HepG2 (cell line): ENCODE data around the gene OR51E1. TPM values are rescaled to one million over a fixed set of nuclear protein-coding genes. Genes with fewer than 3 reads are reported as not detected.

Experiments used
- ATAC-seq: fragments of 200-7000 bp; cut with Tn5 transposase; 3 replicates; pipeline ENCODE4 v1.9.1; 2020; ENCODE audit warnings: mild to moderate bottlenecking, moderate library complexity
- BruUV-seq: library from RNA; stranded (reverse); fragments of 400-500 nt; replicated peaks from 2 replicates; lab custom pipeline; 2021; lab: Mats Ljungman, UMichigan
- CTCF ChIA-PET: fragments of 300-600 bp; formaldehyde crosslinking; extraction: SDS; loops from one replicate; lab custom pipeline; 2021; ENCODE audit warnings: low total read pairs, inconsistent platforms, low intra/inter-chr PET ratio; lab: Yijun Ruan, JAX
- POLR2A ChIA-PET: fragments of 350-600 bp; sonication (Branson Sonifier 250); formaldehyde crosslinking; loops from one replicate; lab custom pipeline; 2020; ENCODE audit warnings: antibody characterized with exemption, inconsistent platforms; lab: Yijun Ruan, JAX
- DNase-seq: peaks from one replicate; pipeline ENCODE4 v3.0.0-alpha.2; 2015; ENCODE audit warnings: low spot score
- FAIRE-seq: peaks from 3 replicates; lab custom pipeline; 2011; peaks lifted over from hg19 to GRCh38; lab: Jason Lieb, UNC
- H2AFZ ChIP-seq: one replicate; pipeline ENCODE4 v1.6.1; 2011; ENCODE audit warnings: low read length, inconsistent platforms
- H3K27ac ChIP-seq: fragments of 300-600 bp; 3 replicates; pipeline ENCODE4 v1.8.0; 2011; ENCODE audit warnings: mixed run types, mild to moderate bottlenecking, mixed read lengths, low read length, inconsistent platforms; ENCODE audit not compliant: insufficient read depth; ENCODE audit errors: extremely low read length
- H3K27me3 ChIP-seq, 2 experiments: fragments of 200-600 bp in 1 of 2; 2 replicates in 1 of 2; 3 replicates in 1 of 2; pipeline versions ENCODE4 v1.6.0 to v1.8.0; 2011; ENCODE audit warnings: low read length in 2 of 2, mild to moderate bottlenecking in 2 of 2, moderate library complexity in 2 of 2, inconsistent platforms in 1 of 2; ENCODE audit not compliant: insufficient read depth in 2 of 2, control insufficient read depth in 1 of 2
- H3K36me3 ChIP-seq, 2 experiments: fragments of 200-600 bp in 1 of 2; replicated peaks in 1 of 2; 2 replicates in 1 of 2; 3 replicates in 1 of 2; pipeline versions ENCODE4 v1.5.1 to v1.8.0; 2011; ENCODE audit warnings: low read length in 2 of 2, inconsistent platforms in 1 of 2; ENCODE audit not compliant: insufficient read depth in 2 of 2, control insufficient read depth in 1 of 2
- H3K4me1 ChIP-seq: 2 replicates; pipeline ENCODE4 v1.5.1; 2012; ENCODE audit warnings: low read length, inconsistent platforms; ENCODE audit not compliant: insufficient read depth
- H3K4me2 ChIP-seq: 2 replicates; pipeline ENCODE4 v1.6.0; 2011; ENCODE audit warnings: low read depth, low read length, inconsistent platforms
- H3K4me3 ChIP-seq, 3 experiments: fragments of 200-600 bp in 1 of 3; sonication (generic), shearing (Covaris generic) in 1 of 3; replicated peaks in 1 of 3; 2 replicates each; pipeline ENCODE4 v1.5.1; 2011 to 2016; ENCODE audit warnings: low read length in 3 of 3, inconsistent platforms in 2 of 3, low read depth in 2 of 3, mild to moderate bottlenecking in 2 of 3, control low read depth in 1 of 3, mixed read lengths in 1 of 3; ENCODE audit not compliant: insufficient read depth in 1 of 3
- H3K79me2 ChIP-seq: one replicate; pipeline ENCODE4 v1.6.1; 2011; ENCODE audit warnings: low read length, inconsistent platforms; ENCODE audit not compliant: insufficient read depth
- H3K9ac ChIP-seq: 2 replicates; pipeline ENCODE4 v1.6.0; 2011; ENCODE audit warnings: mild to moderate bottlenecking, low read depth, low read length, inconsistent platforms; ENCODE audit not compliant: insufficient read depth
- H3K9me3 ChIP-seq: 2 replicates; pipeline ENCODE4 v1.5.1; 2012; ENCODE audit warnings: mild to moderate bottlenecking, low read length
- H4K20me1 ChIP-seq: 2 replicates; pipeline ENCODE4 v1.6.0; 2011; ENCODE audit warnings: inconsistent platforms, mild to moderate bottlenecking, low read length, moderate library complexity; ENCODE audit not compliant: insufficient read depth
- NR2F1 ChIP-seq, 2 experiments: fragments of 450-650 bp in 1 of 2; formaldehyde crosslinking in 1 of 2; IDR thresholded peaks; 2 replicates each; pipeline versions ENCODE4 v1.5.0 to v1.6.1; 2016 to 2020; ENCODE audit warnings: mild to moderate bottlenecking in 1 of 2, missing compliant biosample characterization in 1 of 2, missing genetic modification reagents in 1 of 2, moderate library complexity in 1 of 2
- ZNF274 ChIP-seq: sonication (generic); formaldehyde crosslinking; IDR thresholded peaks from 2 replicates; pipeline ENCODE4 v1.5.1; 2020; ENCODE audit warnings: mild to moderate bottlenecking, missing genetic modification reagents
- ZNF75D ChIP-seq: sonication (generic); formaldehyde crosslinking; IDR thresholded peaks from 2 replicates; pipeline ENCODE4 v1.8.1; 2023; ENCODE audit warnings: missing genetic modification reagents, mild to moderate bottlenecking, borderline replicate concordance
- ZNF841 ChIP-seq: sonication (generic); formaldehyde crosslinking; IDR thresholded peaks from 2 replicates; pipeline ENCODE4 v1.8.1; 2023; ENCODE audit warnings: missing genetic modification reagents, borderline replicate concordance
- ZNF891 ChIP-seq: sonication (generic); formaldehyde crosslinking; IDR thresholded peaks from 2 replicates; pipeline ENCODE4 v1.5.0; 2020; ENCODE audit warnings: mild to moderate bottlenecking, missing genetic modification reagents
- WGBS: methylation state at CpG from one replicate; pipeline ENCODE4 v1.1.6; 2017; ENCODE audit warnings: low lambda C conversion rate; 5-methylcytosine and 5-hydroxymethylcytosine counted together
- in situ Hi-C: cut with HindIII; loops from 2 replicates; pipeline ENCODE4 v1.10.0; 2017; ENCODE audit warnings: low pct_unique_long_range_greater_than_20kb; ENCODE audit not compliant: extremely low pct_ligation_motif_present
- intact Hi-C: fragments of 100-400 bp; cut with micrococcal nuclease; formaldehyde crosslinking; loops from one replicate; pipeline ENCODE4 v1.10.0; 2022; ENCODE audit not compliant: unreplicated experiment
- polyA plus RNA-seq, 8 experiments: library from polyadenylated mRNA; depleted of rRNA in 3 of 8; stranded (reverse) in 7 of 8; unstranded in 1 of 8; fragments of >200 nt; fragmentation: Illumina TruSeq in 4 of 8; extraction: Trizol in 4 of 8; gene quantifications; 2 replicates each; pipeline versions ENCODE4 v1.2.1 to v1.2.3, GENCODE V29; 2011 to 2016; ENCODE audit warnings: low read depth in 4 of 8, missing spikeins in 1 of 8, mixed read lengths in 1 of 8; ENCODE audit not compliant: insufficient read depth in 1 of 8
- total RNA-seq, 5 experiments: library from RNA; depleted of rRNA; stranded (reverse); fragments of >200 nt; fragmentation: Illumina TruSeq; extraction: Trizol; gene quantifications; 2 replicates each; pipeline ENCODE4 v1.2.3, GENCODE V29; 2016; ENCODE audit warnings: low read depth in 1 of 5
- TF ChIP-seq, protein P1 (sequence below): sonication (generic); formaldehyde crosslinking; IDR thresholded peaks from 2 replicates; pipeline ENCODE4 v1.4.0; 2020; ENCODE audit warnings: missing genetic modification reagents
- TF ChIP-seq, protein P2 (sequence below): IDR thresholded peaks from 2 replicates; pipeline ENCODE4 v1.6.1; 2016; ENCODE audit warnings: low read depth, borderline replicate concordance
- TF ChIP-seq, protein P3 (sequence below): sonication (generic); formaldehyde crosslinking; IDR thresholded peaks from 2 replicates; pipeline ENCODE4 v1.4.0; 2020; ENCODE audit warnings: mild to moderate bottlenecking, low read depth, missing genetic modification reagents
- TF ChIP-seq, protein P4 (sequence below): sonication (generic); formaldehyde crosslinking; IDR thresholded peaks from 2 replicates; pipeline ENCODE4 v1.8.1; 2023; ENCODE audit warnings: mild to moderate bottlenecking, missing genetic modification reagents
- TF ChIP-seq, protein P5 (sequence below): sonication (generic); formaldehyde crosslinking; IDR thresholded peaks from 2 replicates; pipeline ENCODE4 v1.5.0; 2020; ENCODE audit warnings: missing genetic modification reagents, mild to moderate bottlenecking, borderline replicate concordance

Gene OR51E1
- total and polyA plus RNA-seq, 2 of the 13 experiments (the other 11 are each of a cell fraction or from before 2014, with no cell fraction given), result not detected

DNA sequence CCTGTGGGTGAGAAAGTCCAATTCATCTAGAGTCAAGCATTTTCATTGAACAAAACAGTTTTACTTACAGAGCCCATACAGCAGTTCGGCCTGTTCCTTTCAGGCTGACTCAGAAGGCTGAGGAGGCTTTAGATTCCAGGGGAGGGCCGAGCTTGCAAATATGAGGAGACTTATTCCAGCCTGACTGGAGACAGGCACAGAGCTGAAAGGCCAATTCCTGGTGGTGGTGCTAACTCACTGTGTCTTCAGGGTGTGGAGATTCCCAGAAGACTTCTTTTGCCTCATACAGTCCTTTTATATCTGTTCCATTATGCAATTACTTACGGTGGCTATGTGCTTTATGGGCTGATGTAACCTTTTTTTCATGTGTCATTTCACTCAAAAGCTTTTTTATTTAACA, 53.8 kb downstream of the OR51E1 start, which contains the start of gene OR51E2 (continued):
- TF ChIP-seq, protein P1, sequence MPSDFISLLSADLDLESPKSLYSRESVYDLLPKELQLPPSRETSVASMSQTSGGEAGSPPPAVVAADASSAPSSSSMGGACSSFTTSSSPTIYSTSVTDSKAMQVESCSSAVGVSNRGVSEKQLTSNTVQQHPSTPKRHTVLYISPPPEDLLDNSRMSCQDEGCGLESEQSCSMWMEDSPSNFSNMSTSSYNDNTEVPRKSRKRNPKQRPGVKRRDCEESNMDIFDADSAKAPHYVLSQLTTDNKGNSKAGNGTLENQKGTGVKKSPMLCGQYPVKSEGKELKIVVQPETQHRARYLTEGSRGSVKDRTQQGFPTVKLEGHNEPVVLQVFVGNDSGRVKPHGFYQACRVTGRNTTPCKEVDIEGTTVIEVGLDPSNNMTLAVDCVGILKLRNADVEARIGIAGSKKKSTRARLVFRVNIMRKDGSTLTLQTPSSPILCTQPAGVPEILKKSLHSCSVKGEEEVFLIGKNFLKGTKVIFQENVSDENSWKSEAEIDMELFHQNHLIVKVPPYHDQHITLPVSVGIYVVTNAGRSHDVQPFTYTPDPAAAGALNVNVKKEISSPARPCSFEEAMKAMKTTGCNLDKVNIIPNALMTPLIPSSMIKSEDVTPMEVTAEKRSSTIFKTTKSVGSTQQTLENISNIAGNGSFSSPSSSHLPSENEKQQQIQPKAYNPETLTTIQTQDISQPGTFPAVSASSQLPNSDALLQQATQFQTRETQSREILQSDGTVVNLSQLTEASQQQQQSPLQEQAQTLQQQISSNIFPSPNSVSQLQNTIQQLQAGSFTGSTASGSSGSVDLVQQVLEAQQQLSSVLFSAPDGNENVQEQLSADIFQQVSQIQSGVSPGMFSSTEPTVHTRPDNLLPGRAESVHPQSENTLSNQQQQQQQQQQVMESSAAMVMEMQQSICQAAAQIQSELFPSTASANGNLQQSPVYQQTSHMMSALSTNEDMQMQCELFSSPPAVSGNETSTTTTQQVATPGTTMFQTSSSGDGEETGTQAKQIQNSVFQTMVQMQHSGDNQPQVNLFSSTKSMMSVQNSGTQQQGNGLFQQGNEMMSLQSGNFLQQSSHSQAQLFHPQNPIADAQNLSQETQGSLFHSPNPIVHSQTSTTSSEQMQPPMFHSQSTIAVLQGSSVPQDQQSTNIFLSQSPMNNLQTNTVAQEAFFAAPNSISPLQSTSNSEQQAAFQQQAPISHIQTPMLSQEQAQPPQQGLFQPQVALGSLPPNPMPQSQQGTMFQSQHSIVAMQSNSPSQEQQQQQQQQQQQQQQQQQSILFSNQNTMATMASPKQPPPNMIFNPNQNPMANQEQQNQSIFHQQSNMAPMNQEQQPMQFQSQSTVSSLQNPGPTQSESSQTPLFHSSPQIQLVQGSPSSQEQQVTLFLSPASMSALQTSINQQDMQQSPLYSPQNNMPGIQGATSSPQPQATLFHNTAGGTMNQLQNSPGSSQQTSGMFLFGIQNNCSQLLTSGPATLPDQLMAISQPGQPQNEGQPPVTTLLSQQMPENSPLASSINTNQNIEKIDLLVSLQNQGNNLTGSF (CRISPR knock-in tag), result no peak
- TF ChIP-seq ZNF75D (CRISPR knock-in tag), result no peak
- TF ChIP-seq NR2F1 (CRISPR knock-in tag; IDR thresholded peaks at IDR 0.05), result no peak
- TF ChIP-seq, protein P2, sequence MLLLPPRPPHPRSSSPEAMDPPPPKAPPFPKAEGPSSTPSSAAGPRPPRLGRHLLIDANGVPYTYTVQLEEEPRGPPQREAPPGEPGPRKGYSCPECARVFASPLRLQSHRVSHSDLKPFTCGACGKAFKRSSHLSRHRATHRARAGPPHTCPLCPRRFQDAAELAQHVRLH, result no peak
- no peak for TF ChIP-seq ZNF274

DNA sequence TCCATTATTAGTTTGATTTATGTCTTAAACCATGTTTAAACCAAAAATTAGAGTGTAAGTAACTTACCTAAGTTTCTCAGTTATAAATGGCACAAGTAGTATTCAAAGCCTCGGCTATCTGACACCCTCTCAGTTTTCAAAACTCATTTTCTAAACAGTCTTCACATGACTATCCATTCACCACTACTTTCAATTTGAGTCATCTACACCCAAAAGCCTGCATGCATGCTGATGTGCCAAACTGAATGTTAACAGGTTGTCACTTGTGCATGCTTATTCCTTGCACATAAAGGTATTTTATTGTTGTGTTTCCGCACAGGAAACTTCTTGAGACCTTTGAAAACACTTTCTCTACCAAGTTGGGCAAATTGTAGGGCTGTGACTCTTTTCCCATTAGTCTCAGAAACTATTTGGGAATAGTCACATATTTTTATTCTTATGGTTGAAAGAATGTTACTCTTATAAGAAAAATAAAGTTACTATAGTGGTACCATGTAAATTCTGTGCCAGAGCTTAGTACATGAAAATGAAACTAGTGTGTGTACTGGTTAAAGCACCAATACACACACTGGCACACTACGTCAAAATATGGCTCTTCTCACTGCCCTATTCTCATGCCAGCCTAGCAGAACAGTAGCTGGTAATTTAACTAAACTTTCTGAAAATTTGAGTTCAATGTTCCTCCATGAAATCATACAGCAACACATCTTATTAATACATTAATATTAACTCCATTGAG, 56.1 kb downstream of the OR51E1 start:
- no peak for FAIRE-seq
- no peaks in the 10 kb centered on the region for H3K9me3 ChIP-seq
- no peak for DNase-seq
- WGBS, result 1% methylated on average over 3 of the region's 3 CpGs
- POLR2A ChIA-PET, result no interaction called here
- no peak for ATAC-seq
- no peaks in the 10 kb centered on the region for H3K36me3 ChIP-seq
- no peak overlapping the region for H3K4me2 ChIP-seq
- no peaks in the 10 kb centered on the region for H3K4me1 ChIP-seq
- in situ Hi-C loops (no loop called here), intact Hi-C loops (no loop called here)
- no peak overlapping the region for H3K9ac ChIP-seq
- H3K4me3 ChIP-seq, result no peak overlapping the region
- H3K79me2 ChIP-seq, result no peaks in the 10 kb centered on the region
- CTCF ChIA-PET, result no interaction called here
- peaks cover 0 to 4% of the 10 kb centered on the region in 2 experiments; a peak in 1 of 5 replicates for H3K27me3 ChIP-seq
- H3K27ac ChIP-seq, result no peak overlapping the region
- H4K20me1 ChIP-seq, result no peaks in the 10 kb centered on the region
- BruUV-seq, result no TSS peak
- H2AFZ ChIP-seq, result no peak overlapping the region
- TF ChIP-seq ZNF891 (CRISPR knock-in tag) (no peak), ZNF841 (CRISPR knock-in tag) (no peak)
- TF ChIP-seq, protein P3, sequence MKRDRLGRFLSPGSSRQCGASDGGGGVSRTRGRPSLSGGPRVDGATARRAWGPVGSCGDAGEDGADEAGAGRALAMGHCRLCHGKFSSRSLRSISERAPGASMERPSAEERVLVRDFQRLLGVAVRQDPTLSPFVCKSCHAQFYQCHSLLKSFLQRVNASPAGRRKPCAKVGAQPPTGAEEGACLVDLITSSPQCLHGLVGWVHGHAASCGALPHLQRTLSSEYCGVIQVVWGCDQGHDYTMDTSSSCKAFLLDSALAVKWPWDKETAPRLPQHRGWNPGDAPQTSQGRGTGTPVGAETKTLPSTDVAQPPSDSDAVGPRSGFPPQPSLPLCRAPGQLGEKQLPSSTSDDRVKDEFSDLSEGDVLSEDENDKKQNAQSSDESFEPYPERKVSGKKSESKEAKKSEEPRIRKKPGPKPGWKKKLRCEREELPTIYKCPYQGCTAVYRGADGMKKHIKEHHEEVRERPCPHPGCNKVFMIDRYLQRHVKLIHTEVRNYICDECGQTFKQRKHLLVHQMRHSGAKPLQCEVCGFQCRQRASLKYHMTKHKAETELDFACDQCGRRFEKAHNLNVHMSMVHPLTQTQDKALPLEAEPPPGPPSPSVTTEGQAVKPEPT (CRISPR knock-in tag), result no peak
- TF ChIP-seq, protein P4, sequence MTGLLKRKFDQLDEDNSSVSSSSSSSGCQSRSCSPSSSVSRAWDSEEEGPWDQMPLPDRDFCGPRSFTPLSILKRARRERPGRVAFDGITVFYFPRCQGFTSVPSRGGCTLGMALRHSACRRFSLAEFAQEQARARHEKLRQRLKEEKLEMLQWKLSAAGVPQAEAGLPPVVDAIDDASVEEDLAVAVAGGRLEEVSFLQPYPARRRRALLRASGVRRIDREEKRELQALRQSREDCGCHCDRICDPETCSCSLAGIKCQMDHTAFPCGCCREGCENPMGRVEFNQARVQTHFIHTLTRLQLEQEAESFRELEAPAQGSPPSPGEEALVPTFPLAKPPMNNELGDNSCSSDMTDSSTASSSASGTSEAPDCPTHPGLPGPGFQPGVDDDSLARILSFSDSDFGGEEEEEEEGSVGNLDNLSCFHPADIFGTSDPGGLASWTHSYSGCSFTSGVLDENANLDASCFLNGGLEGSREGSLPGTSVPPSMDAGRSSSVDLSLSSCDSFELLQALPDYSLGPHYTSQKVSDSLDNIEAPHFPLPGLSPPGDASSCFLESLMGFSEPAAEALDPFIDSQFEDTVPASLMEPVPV, result no peak
- TF ChIP-seq, protein P5, sequence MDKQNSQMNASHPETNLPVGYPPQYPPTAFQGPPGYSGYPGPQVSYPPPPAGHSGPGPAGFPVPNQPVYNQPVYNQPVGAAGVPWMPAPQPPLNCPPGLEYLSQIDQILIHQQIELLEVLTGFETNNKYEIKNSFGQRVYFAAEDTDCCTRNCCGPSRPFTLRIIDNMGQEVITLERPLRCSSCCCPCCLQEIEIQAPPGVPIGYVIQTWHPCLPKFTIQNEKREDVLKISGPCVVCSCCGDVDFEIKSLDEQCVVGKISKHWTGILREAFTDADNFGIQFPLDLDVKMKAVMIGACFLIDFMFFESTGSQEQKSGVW (CRISPR knock-in tag), result no peak
